ENCODE data around the gene RNASEH1.

Gene RNASEH1

GRCh38 chr2:3545788-3546478 is 12.2 kb downstream of the RNASEH1 start:
- Histone ChIP-seq H3K36me3 (ENCODE audit: low read length) (peaks cover 34% of the 10 kb centered on the region), H2AFZ (ENCODE audit: low read depth, low read length, severe bottlenecking) (no peak overlapping the region), H3K79me2 (ENCODE audit: insufficient read depth, low read length) (peaks cover 8% of the 10 kb centered on the region; the same call in 1 of the 2 replicates), H3K9me3 (ENCODE audit: insufficient read depth, low read length) (no peaks in the 10 kb centered on the region), H3K27ac (ENCODE audit: low read depth, low read length) (no peak overlapping the region), H4K20me1 (ENCODE audit: low read depth, low read length) (no peaks in the 10 kb centered on the region; the same call in 1 of the 2 replicates), H3F3A (ENCODE audit: insufficient read depth) (no peaks in the 10 kb centered on the region), H3K9me2 (replicated peaks; ENCODE audit: insufficient read depth, low read length) (no peaks in the 10 kb centered on the region), H3K27me3 (ENCODE audit: low read length) (no peaks in the 10 kb centered on the region), H3K4me3 (ENCODE audit: insufficient read depth, low read length, poor library complexity, severe bottlenecking) (no peak overlapping the region), H3K9ac (ENCODE audit: low read length) (no peak overlapping the region), H3K4me2 (ENCODE audit: low read depth, low read length, poor library complexity, severe bottlenecking) (no peak overlapping the region)
- TF ChIP-seq EZH2phosphoT487 (conservative IDR thresholded peaks at IDR 0.05; ENCODE audit: low read length), result no peak
- no peak for TF ChIP-seq CTCF (IDR thresholded peaks at IDR 0.05; ENCODE audit: insufficient read depth, low read length, poor library complexity, severe bottlenecking)

GRCh38 chr2:3543023-3543683 is 15.0 kb downstream of the RNASEH1 start:
- Histone ChIP-seq H3K9me3 (ENCODE audit: insufficient read depth, low read length) (no peaks in the 10 kb centered on the region), H3K27me3 (ENCODE audit: low read length) (no peaks in the 10 kb centered on the region), H3K9ac (ENCODE audit: low read length) (no peak overlapping the region), H3K9me2 (replicated peaks; ENCODE audit: insufficient read depth, low read length) (no peaks in the 10 kb centered on the region), H3K4me3 (ENCODE audit: insufficient read depth, low read length, poor library complexity, severe bottlenecking) (no peak overlapping the region), H3K79me2 (ENCODE audit: insufficient read depth, low read length) (peaks cover 8% of the 10 kb centered on the region; the same call in 1 of the 2 replicates), H4K20me1 (ENCODE audit: low read depth, low read length) (no peaks in the 10 kb centered on the region; the same call in 1 of the 2 replicates), H2AFZ (ENCODE audit: low read depth, low read length, severe bottlenecking) (no peak overlapping the region), H3F3A (ENCODE audit: insufficient read depth) (no peaks in the 10 kb centered on the region), H3K27ac (ENCODE audit: low read depth, low read length) (no peak overlapping the region), H3K4me2 (ENCODE audit: low read depth, low read length, poor library complexity, severe bottlenecking) (no peak overlapping the region), H3K36me3 (ENCODE audit: low read length) (peaks cover 18% of the 10 kb centered on the region; the same call in 1 of the 2 replicates)
- TF ChIP-seq CTCF (IDR thresholded peaks at IDR 0.05; ENCODE audit: insufficient read depth, low read length, poor library complexity, severe bottlenecking) (no peak), EZH2phosphoT487 (conservative IDR thresholded peaks at IDR 0.05; ENCODE audit: low read length) (no peak)

GRCh38 chr2:3542107-3542506 is 16.0 kb downstream of the RNASEH1 start:
- Histone ChIP-seq H3K36me3 (ENCODE audit: low read length) (peaks cover 18% of the 10 kb centered on the region; the same call in 1 of the 2 replicates), H3K9me3 (ENCODE audit: insufficient read depth, low read length) (no peaks in the 10 kb centered on the region), H4K20me1 (ENCODE audit: low read depth, low read length) (no peaks in the 10 kb centered on the region; the same call in 1 of the 2 replicates), H2AFZ (ENCODE audit: low read depth, low read length, severe bottlenecking) (no peak overlapping the region), H3K9me2 (replicated peaks; ENCODE audit: insufficient read depth, low read length) (no peaks in the 10 kb centered on the region), H3K27me3 (ENCODE audit: low read length) (no peaks in the 10 kb centered on the region), H3K79me2 (ENCODE audit: insufficient read depth, low read length) (peaks cover 8% of the 10 kb centered on the region; the same call in 1 of the 2 replicates), H3K27ac (ENCODE audit: low read depth, low read length) (no peak overlapping the region), H3K4me3 (ENCODE audit: insufficient read depth, low read length, poor library complexity, severe bottlenecking) (no peak overlapping the region), H3K4me2 (ENCODE audit: low read depth, low read length, poor library complexity, severe bottlenecking) (no peak overlapping the region), H3F3A (ENCODE audit: insufficient read depth) (no peaks in the 10 kb centered on the region), H3K9ac (ENCODE audit: low read length) (no peak overlapping the region)
- TF ChIP-seq EZH2phosphoT487 (conservative IDR thresholded peaks at IDR 0.05; ENCODE audit: low read length), result no peak
- TF ChIP-seq CTCF (IDR thresholded peaks at IDR 0.05; ENCODE audit: insufficient read depth, low read length, poor library complexity, severe bottlenecking), result no peak

Measured in SU-DHL-6 (cell line).